ENCODE results near the gene SRF. TPM values are rescaled to one million over a fixed set of nuclear protein-coding genes. Genes with fewer than 3 reads are reported as not detected.

SRF gene
- total RNA-seq, 4 donors from 2014 or later = 18.2 to 109 (median 36.9) TPM

- H3K27me3 ChIP-seq = no peaks in the 10 kb centered on the region
- no peak overlapping the region for H3K27ac ChIP-seq
- DNase-seq = no peak
- H3K4me1 ChIP-seq = peaks cover 0 to 9% of the 10 kb centered on the region in 2 donors
- intact Hi-C loops (cut with DNase I; ENCODE audit: low total_unique reads) = no loop called here
- no peak for TF ChIP-seq POLR2A (IDR thresholded peaks at IDR 0.05)
- TF ChIP-seq, protein P1, sequence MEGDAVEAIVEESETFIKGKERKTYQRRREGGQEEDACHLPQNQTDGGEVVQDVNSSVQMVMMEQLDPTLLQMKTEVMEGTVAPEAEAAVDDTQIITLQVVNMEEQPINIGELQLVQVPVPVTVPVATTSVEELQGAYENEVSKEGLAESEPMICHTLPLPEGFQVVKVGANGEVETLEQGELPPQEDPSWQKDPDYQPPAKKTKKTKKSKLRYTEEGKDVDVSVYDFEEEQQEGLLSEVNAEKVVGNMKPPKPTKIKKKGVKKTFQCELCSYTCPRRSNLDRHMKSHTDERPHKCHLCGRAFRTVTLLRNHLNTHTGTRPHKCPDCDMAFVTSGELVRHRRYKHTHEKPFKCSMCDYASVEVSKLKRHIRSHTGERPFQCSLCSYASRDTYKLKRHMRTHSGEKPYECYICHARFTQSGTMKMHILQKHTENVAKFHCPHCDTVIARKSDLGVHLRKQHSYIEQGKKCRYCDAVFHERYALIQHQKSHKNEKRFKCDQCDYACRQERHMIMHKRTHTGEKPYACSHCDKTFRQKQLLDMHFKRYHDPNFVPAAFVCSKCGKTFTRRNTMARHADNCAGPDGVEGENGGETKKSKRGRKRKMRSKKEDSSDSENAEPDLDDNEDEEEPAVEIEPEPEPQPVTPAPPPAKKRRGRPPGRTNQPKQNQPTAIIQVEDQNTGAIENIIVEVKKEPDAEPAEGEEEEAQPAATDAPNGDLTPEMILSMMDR (IDR thresholded peaks at IDR 0.05) = no peak
- H3K4me3 ChIP-seq = no peak overlapping the region
- no peaks in the 10 kb centered on the region for H3K36me3 ChIP-seq
- no peaks in the 10 kb centered on the region for H3K9me3 ChIP-seq
These were observed 24.1 kb upstream of the SRF start for GRCh38 chr6:43146709-43147688.

GRCh38 chr6:43147691-43148477 is 23.2 kb upstream of the SRF start:
- no peak overlapping the region for H3K27ac ChIP-seq
- no peaks in the 10 kb centered on the region for H3K36me3 ChIP-seq
- no peaks in the 10 kb centered on the region for H3K27me3 ChIP-seq
- intact Hi-C loops (cut with DNase I; ENCODE audit: low total_unique reads) = no loop called here
- TF ChIP-seq, protein P1 (IDR thresholded peaks at IDR 0.05) = no peak
- no peak for TF ChIP-seq POLR2A (IDR thresholded peaks at IDR 0.05)
- H3K4me3 ChIP-seq = no peak overlapping the region
- no peaks in the 10 kb centered on the region for H3K9me3 ChIP-seq
- H3K4me1 ChIP-seq = peaks cover 0 to 9% of the 10 kb centered on the region in 2 donors
- DNase-seq = no peak

- no peaks in the 10 kb centered on the region for H3K9me3 ChIP-seq
- no peak overlapping the region for H3K4me3 ChIP-seq
- no peaks in the 10 kb centered on the region for H3K36me3 ChIP-seq
- DNase-seq = no peak
- intact Hi-C loops (cut with DNase I; ENCODE audit: low total_unique reads) = no loop called here
- no peak overlapping the region for H3K27ac ChIP-seq
- no peaks in the 10 kb centered on the region for H3K4me1 ChIP-seq
- H3K27me3 ChIP-seq = no peaks in the 10 kb centered on the region
- TF ChIP-seq, protein P1 (IDR thresholded peaks at IDR 0.05) = no peak
These were observed 21.8 kb upstream of the SRF start for GRCh38 chr6:43149265-43149664.

GRCh38 chr6:43150051-43150751 is 20.9 kb upstream of the SRF start:
- H3K4me1 ChIP-seq = no peaks in the 10 kb centered on the region
- no peak overlapping the region for H3K4me3 ChIP-seq
- no peak overlapping the region for H3K27ac ChIP-seq
- no peaks in the 10 kb centered on the region for H3K27me3 ChIP-seq
- intact Hi-C loops (cut with DNase I; ENCODE audit: low total_unique reads) = no loop called here
- no peaks in the 10 kb centered on the region for H3K9me3 ChIP-seq
- no peak for TF ChIP-seq POLR2A (IDR thresholded peaks at IDR 0.05)
- TF ChIP-seq, protein P1 (IDR thresholded peaks at IDR 0.05) = no peak
- no peaks in the 10 kb centered on the region for H3K36me3 ChIP-seq
- DNase-seq = no peak

Measured in uterus (tissue), 4 donors.